Omental fat pad (tissue), 4 donors: ENCODE measurements around the gene COL6A1. TPM values are rescaled to one million over a fixed set of nuclear protein-coding genes. Genes with fewer than 3 reads are reported as not detected.
"Not testable (repeated sequence)": the region's sequence is repeated elsewhere in the genome, so short reads cannot be mapped to it uniquely, and the experiment has no call there.

ENCODE experiments used
- ATAC-seq: fragments of 150-250 bp; one replicate; pipeline ENCODE4 v1.9.1; 2016; ENCODE audit warnings: mild to moderate bottlenecking, moderate library complexity; ENCODE audit not compliant: low FRiP score
- DNase-seq: peaks from one replicate; pipeline ENCODE4 v3.0.0-alpha.2; 2019; ENCODE audit warnings: low spot score
- CTCF ChIP-seq, 3 donors: fragments of 450-650 bp; IDR thresholded peaks; one replicate each; pipeline ENCODE4 v1.5.1; 2016 to 2017; ENCODE audit warnings: antibody characterized with exemption in 3 of 3, mild to moderate bottlenecking in 3 of 3, moderate library complexity in 2 of 3
- total RNA-seq, 4 donors: library from RNA; depleted of rRNA; stranded (reverse); fragments of >200 nt; gene quantifications; one replicate each; pipeline ENCODE4 v1.1.0, GENCODE V29; 2016

The COL6A1 gene
- total RNA-seq, 4 donors from 2014 or later = 410 to 1,024 (median 521) TPM

- no peak for TF ChIP-seq CTCF (IDR thresholded peaks at IDR 0.05)
- no peak for ATAC-seq
- peak; percentile 20 for DNase-seq
Observed at GRCh38 chr21:46004168-46004861, 22.7 kb downstream of the COL6A1 start.

GRCh38 chr21:46005081-46005480, 23.5 kb downstream of the COL6A1 start:
- no peak for TF ChIP-seq CTCF (IDR thresholded peaks at IDR 0.05)
- DNase-seq (peak; percentile 10), ATAC-seq (no peak)

GRCh38 chr21:46005481-46005881, 23.9 kb downstream of the COL6A1 start:
- no peak for TF ChIP-seq CTCF (IDR thresholded peaks at IDR 0.05)
- DNase-seq = peak; percentile 8

GRCh38 chr21:46005894-46006546, 24.4 kb downstream of the COL6A1 start:
- not testable (repeated sequence) for ATAC-seq, DNase-seq

More at GRCh38 chr21:46005481-46005881, 23.9 kb downstream of the COL6A1 start:
- ATAC-seq = no peak

- ATAC-seq (no peak), DNase-seq (peak; percentile 20)
- TF ChIP-seq CTCF (IDR thresholded peaks at IDR 0.05) = no peak
Observed at GRCh38 chr21:46006547-46007491, 25.2 kb downstream of the COL6A1 start.

GRCh38 chr21:46007492-46007868, 25.9 kb downstream of the COL6A1 start:
- DNase-seq (no peak), ATAC-seq (no peak)
- TF ChIP-seq CTCF (IDR thresholded peaks at IDR 0.05) = no peak
